Measurements from ENCODE around the gene MTHFD1.
A peak's percentile ranks its signal among the peaks of the same experiment; 100 is the strongest.

MTHFD1 gene

DNA sequence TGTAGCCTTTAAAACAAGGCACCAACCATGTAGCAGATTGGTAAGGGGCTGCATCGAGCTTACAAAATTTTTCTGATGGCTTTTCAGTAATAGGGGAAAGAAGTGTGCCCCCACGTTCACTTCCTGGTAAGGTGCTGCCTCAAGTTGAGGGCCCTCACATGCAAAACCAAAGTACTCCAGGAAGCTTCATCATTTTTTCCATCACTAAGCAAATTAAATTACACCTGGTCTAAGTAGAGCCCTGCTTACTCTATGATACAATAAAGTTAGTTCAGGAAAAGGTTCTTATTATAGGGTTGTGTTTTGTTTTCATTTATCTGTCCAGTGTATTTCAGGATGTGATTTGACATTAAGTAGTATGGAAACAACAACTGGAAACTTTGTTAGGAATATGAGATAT, 62.1 kb downstream of the MTHFD1 start:
- H2BK5ac ChIP-seq (ENCODE audit: low read depth, low read length, poor library complexity) = no peak overlapping the region
- H3K27me3 ChIP-seq (ENCODE audit: insufficient read depth, low read length) = no peaks in the 10 kb centered on the region
- H2AFZ ChIP-seq (ENCODE audit: insufficient read depth, low read length, poor library complexity) = no peak overlapping the region
- no peak overlapping the region for H4K8ac ChIP-seq (ENCODE audit: low read depth, low read length)
- H2BK12ac ChIP-seq (ENCODE audit: low read length) = no peak overlapping the region
- no peak overlapping the region for H3K23ac ChIP-seq (ENCODE audit: low read length)
- peaks cover 13 to 21% of the 10 kb centered on the region in 2 experiments for H3K36me3 ChIP-seq (ENCODE audit: control insufficient read depth in 1 of 2, insufficient read depth in 2 of 2, low read length in 2 of 2)
- peaks cover 0 to 2% of the 10 kb centered on the region in 2 experiments for H3K4me1 ChIP-seq (ENCODE audit: control insufficient read depth in 1 of 2, insufficient read depth in 2 of 2, low read length in 2 of 2)
- H3K9me3 ChIP-seq (ENCODE audit: insufficient read depth, low read depth, low read length) = no peaks in the 10 kb centered on the region
- H3K79me2 ChIP-seq (ENCODE audit: control insufficient read depth, insufficient read depth, low read length, poor library complexity) = no peaks in the 10 kb centered on the region
- H2BK120ac ChIP-seq (ENCODE audit: insufficient read depth, low read length, poor library complexity) = no peak overlapping the region
- H3K9ac ChIP-seq (ENCODE audit: low read length) = no peak overlapping the region
- no peak overlapping the region for H3K27ac ChIP-seq (ENCODE audit: low read depth, low read length)
- no peak overlapping the region for H3K18ac ChIP-seq (ENCODE audit: low read length)
- no peak overlapping the region for H3K4me2 ChIP-seq (ENCODE audit: low read length)
- H3K79me1 ChIP-seq (ENCODE audit: low read length) = peaks cover 4% of the 10 kb centered on the region
- no peak overlapping the region for H3K14ac ChIP-seq (ENCODE audit: low read length)
- H4K12ac ChIP-seq (ENCODE audit: low read depth, low read length) = no peak overlapping the region
- WGBS (ENCODE audit: extremely low coverage, insufficient coverage, insufficient read length) = no CpG with 5 or more reads among the region's 2 CpGs
- no peak overlapping the region for H3K4ac ChIP-seq (ENCODE audit: low read depth, low read length)
- no peak overlapping the region for H4K91ac ChIP-seq (ENCODE audit: low read depth, low read length)
- no peak for DNase-seq
- H3K4me3 ChIP-seq (ENCODE audit: low read depth, low read length) = no peak overlapping the region
- H2AK5ac ChIP-seq (ENCODE audit: low read length) = no peak overlapping the region

DNA sequence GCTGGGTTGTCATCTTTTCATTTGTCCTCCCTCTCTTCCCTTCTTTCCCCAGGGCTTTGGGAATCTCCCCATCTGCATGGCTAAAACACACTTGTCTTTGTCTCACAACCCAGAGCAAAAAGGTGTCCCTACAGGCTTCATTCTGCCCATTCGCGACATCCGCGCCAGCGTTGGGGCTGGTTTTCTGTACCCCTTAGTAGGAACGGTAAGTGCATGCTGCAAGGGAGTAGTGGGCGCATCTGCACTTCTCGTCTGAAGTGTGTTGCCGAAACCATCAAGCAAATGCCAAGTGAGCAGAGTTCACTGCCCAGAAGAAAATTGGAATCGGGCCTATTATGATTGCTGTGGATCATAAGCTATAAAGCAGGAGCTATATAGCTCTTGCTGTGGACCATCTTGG, 66.5 kb downstream of the MTHFD1 start:
- H3K18ac ChIP-seq (ENCODE audit: low read length) = no peak overlapping the region

DNA sequence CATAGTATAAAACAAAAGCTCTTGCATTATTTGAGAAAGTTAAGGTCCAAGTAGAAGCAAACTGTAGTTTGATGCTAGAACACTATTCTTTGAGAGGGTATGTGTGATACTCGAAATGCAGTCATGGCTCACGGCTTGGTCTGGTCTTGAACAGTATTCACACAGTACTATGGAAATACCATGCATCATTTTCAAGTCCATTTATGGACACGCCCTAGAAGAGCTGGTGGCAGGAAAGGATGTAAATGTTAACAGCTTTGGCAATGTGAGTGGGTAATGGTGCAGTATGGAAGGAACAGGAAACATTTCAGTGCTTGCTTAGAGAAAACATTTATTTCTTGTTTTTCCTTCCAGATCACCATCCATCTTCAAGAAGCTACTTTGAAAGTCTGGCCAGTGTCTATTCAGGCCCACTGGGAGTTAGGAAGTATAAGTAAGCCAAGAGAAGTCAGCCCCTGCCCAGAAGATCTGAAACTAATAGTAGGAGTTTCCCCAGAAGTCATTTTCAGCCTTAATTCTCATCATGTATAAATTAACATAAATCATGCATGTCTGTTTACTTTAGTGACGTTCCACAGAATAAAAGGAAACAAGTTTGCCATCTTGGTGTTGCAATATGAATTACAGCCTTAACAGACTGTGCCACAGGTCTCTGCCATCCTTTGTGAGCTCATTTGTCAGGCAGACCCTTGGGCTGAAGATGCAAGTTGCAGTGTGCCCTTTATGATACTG, 71.4 kb downstream of the MTHFD1 start:
- no peak overlapping the region for H3K27ac ChIP-seq (ENCODE audit: low read depth, low read length)
- H3K4me2 ChIP-seq (ENCODE audit: low read length) = no peak overlapping the region
- H4K8ac ChIP-seq (ENCODE audit: low read depth, low read length) = no peak overlapping the region
- H3K14ac ChIP-seq (ENCODE audit: low read length) = no peak overlapping the region
- H3K9me3 ChIP-seq (ENCODE audit: insufficient read depth, low read depth, low read length) = no peaks in the 10 kb centered on the region
- no peak overlapping the region for H2AK5ac ChIP-seq (ENCODE audit: low read length)
- H3K79me2 ChIP-seq (ENCODE audit: control insufficient read depth, insufficient read depth, low read length, poor library complexity) = no peaks in the 10 kb centered on the region
- no peak overlapping the region for H4K12ac ChIP-seq (ENCODE audit: low read depth, low read length)
- H2BK12ac ChIP-seq (ENCODE audit: low read length) = no peak overlapping the region
- no peak overlapping the region for H4K91ac ChIP-seq (ENCODE audit: low read depth, low read length)
- H3K18ac ChIP-seq (ENCODE audit: low read length) = no peak overlapping the region
- H3K23ac ChIP-seq (ENCODE audit: low read length) = no peak overlapping the region
- no peak overlapping the region for H2AFZ ChIP-seq (ENCODE audit: insufficient read depth, low read length, poor library complexity)
- H3K36me3 ChIP-seq (ENCODE audit: control insufficient read depth in 1 of 2, insufficient read depth in 2 of 2, low read length in 2 of 2) = peaks cover 4 to 11% of the 10 kb centered on the region in 2 experiments
- no peaks in the 10 kb centered on the region for H3K4me1 ChIP-seq (ENCODE audit: control insufficient read depth in 1 of 2, insufficient read depth in 2 of 2, low read length in 2 of 2)
- H3K9ac ChIP-seq (ENCODE audit: low read length) = no peak overlapping the region
- no peak overlapping the region for H2BK120ac ChIP-seq (ENCODE audit: insufficient read depth, low read length, poor library complexity)
- H3K4me3 ChIP-seq (ENCODE audit: low read depth, low read length) = no peak overlapping the region
- no peaks in the 10 kb centered on the region for H3K79me1 ChIP-seq (ENCODE audit: low read length)
- H3K27me3 ChIP-seq (ENCODE audit: insufficient read depth, low read length) = no peaks in the 10 kb centered on the region
- H2BK5ac ChIP-seq (ENCODE audit: low read depth, low read length, poor library complexity) = no peak overlapping the region
- no peak overlapping the region for H3K4ac ChIP-seq (ENCODE audit: low read depth, low read length)
- WGBS (ENCODE audit: extremely low coverage, insufficient coverage, insufficient read length) = no CpG with 5 or more reads among the region's 4 CpGs
- DNase-seq = no peak

More for the DNA sequence above, 66.5 kb downstream of the MTHFD1 start:
- DNase-seq = no peak
- H4K12ac ChIP-seq (ENCODE audit: low read depth, low read length) = no peak overlapping the region
- no peak overlapping the region for H3K4ac ChIP-seq (ENCODE audit: low read depth, low read length)
- H3K27ac ChIP-seq (ENCODE audit: low read depth, low read length) = no peak overlapping the region
- no peak overlapping the region for H2AK5ac ChIP-seq (ENCODE audit: low read length)
- no peak overlapping the region for H3K4me3 ChIP-seq (ENCODE audit: low read depth, low read length)
- no CpG with 5 or more reads among the region's 10 CpGs for WGBS (ENCODE audit: extremely low coverage, insufficient coverage, insufficient read length)
- H3K27me3 ChIP-seq (ENCODE audit: insufficient read depth, low read length) = no peaks in the 10 kb centered on the region
- no peak overlapping the region for H2BK5ac ChIP-seq (ENCODE audit: low read depth, low read length, poor library complexity)
- no peak overlapping the region for H2BK12ac ChIP-seq (ENCODE audit: low read length)
- H3K4me2 ChIP-seq (ENCODE audit: low read length) = no peak overlapping the region
- H3K4me1 ChIP-seq (ENCODE audit: control insufficient read depth in 1 of 2, insufficient read depth in 2 of 2, low read length in 2 of 2) = no peaks in the 10 kb centered on the region
- no peak overlapping the region for H4K8ac ChIP-seq (ENCODE audit: low read depth, low read length)
- H3K14ac ChIP-seq (ENCODE audit: low read length) = no peak overlapping the region
- H2AFZ ChIP-seq (ENCODE audit: insufficient read depth, low read length, poor library complexity) = no peak overlapping the region
- no peaks in the 10 kb centered on the region for H3K9me3 ChIP-seq (ENCODE audit: insufficient read depth, low read depth, low read length)
- no peak overlapping the region for H3K9ac ChIP-seq (ENCODE audit: low read length)
- no peaks in the 10 kb centered on the region for H3K79me1 ChIP-seq (ENCODE audit: low read length)
- H3K79me2 ChIP-seq (ENCODE audit: control insufficient read depth, insufficient read depth, low read length, poor library complexity) = no peaks in the 10 kb centered on the region
- H3K36me3 ChIP-seq (ENCODE audit: control insufficient read depth in 1 of 2, insufficient read depth in 2 of 2, low read length in 2 of 2) = peaks cover 10 to 23% of the 10 kb centered on the region in 2 experiments
- H3K23ac ChIP-seq (ENCODE audit: low read length) = peak overlapping the region; percentile 81
- no peak overlapping the region for H4K91ac ChIP-seq (ENCODE audit: low read depth, low read length)
- no peak overlapping the region for H2BK120ac ChIP-seq (ENCODE audit: insufficient read depth, low read length, poor library complexity)

DNA sequence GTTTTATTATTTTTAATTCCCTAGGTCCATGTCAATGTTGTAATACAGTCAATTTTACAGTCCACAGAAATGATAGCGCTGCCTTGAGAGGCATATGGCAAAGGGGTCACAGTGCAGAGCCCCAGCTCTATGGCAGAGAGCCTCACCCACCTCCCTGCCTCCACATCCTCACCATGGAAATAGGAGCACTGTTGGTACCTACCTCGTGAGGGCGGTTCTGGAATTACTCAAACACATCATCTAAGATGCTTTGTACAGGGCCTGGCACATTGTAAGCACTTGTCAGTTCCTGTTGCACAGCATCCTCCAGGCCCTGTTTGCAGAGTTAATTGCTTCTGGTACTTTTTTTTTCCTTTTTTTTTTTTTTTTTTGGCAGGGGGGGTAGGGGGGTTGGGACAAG, 73.1 kb downstream of the MTHFD1 start:
- H2BK120ac ChIP-seq (ENCODE audit: insufficient read depth, low read length, poor library complexity) = no peak overlapping the region
- H3K4me2 ChIP-seq (ENCODE audit: low read length) = no peak overlapping the region
- no peak overlapping the region for H3K18ac ChIP-seq (ENCODE audit: low read length)
- no peak overlapping the region for H4K8ac ChIP-seq (ENCODE audit: low read depth, low read length)
- H3K79me2 ChIP-seq (ENCODE audit: control insufficient read depth, insufficient read depth, low read length, poor library complexity) = no peaks in the 10 kb centered on the region
- peaks cover 5% of the 10 kb centered on the region for H3K79me1 ChIP-seq (ENCODE audit: low read length)
- H2BK12ac ChIP-seq (ENCODE audit: low read length) = no peak overlapping the region
- no peak for DNase-seq
- H3K27me3 ChIP-seq (ENCODE audit: insufficient read depth, low read length) = no peaks in the 10 kb centered on the region
- H2AK5ac ChIP-seq (ENCODE audit: low read length) = no peak overlapping the region
- WGBS (ENCODE audit: extremely low coverage, insufficient coverage, insufficient read length) = no CpG with 5 or more reads among the region's 3 CpGs
- no peak overlapping the region for H3K27ac ChIP-seq (ENCODE audit: low read depth, low read length)
- no peak overlapping the region for H3K4me3 ChIP-seq (ENCODE audit: low read depth, low read length)
- peaks cover 0 to 2% of the 10 kb centered on the region in 2 experiments for H3K36me3 ChIP-seq (ENCODE audit: control insufficient read depth in 1 of 2, insufficient read depth in 2 of 2, low read length in 2 of 2)
- no peak overlapping the region for H2BK5ac ChIP-seq (ENCODE audit: low read depth, low read length, poor library complexity)
- H4K91ac ChIP-seq (ENCODE audit: low read depth, low read length) = no peak overlapping the region
- no peak overlapping the region for H3K4ac ChIP-seq (ENCODE audit: low read depth, low read length)
- H3K9me3 ChIP-seq (ENCODE audit: insufficient read depth, low read depth, low read length) = no peaks in the 10 kb centered on the region
- no peak overlapping the region for H3K9ac ChIP-seq (ENCODE audit: low read length)
- H3K4me1 ChIP-seq (ENCODE audit: control insufficient read depth in 1 of 2, insufficient read depth in 2 of 2, low read length in 2 of 2) = peaks cover 0 to 3% of the 10 kb centered on the region in 2 experiments
- H2AFZ ChIP-seq (ENCODE audit: insufficient read depth, low read length, poor library complexity) = no peak overlapping the region
- no peak overlapping the region for H4K12ac ChIP-seq (ENCODE audit: low read depth, low read length)
- no peak overlapping the region for H3K14ac ChIP-seq (ENCODE audit: low read length)
- H3K23ac ChIP-seq (ENCODE audit: low read length) = no peak overlapping the region

All from trophoblast cell (in vitro differentiated cells and primary cell).